ENCODE measurements around the gene WBP2NL.
"Not testable (repeated sequence)": the region's sequence is repeated elsewhere in the genome, so short reads cannot be mapped to it uniquely, and the experiment has no call there.

Gene WBP2NL, protein sequence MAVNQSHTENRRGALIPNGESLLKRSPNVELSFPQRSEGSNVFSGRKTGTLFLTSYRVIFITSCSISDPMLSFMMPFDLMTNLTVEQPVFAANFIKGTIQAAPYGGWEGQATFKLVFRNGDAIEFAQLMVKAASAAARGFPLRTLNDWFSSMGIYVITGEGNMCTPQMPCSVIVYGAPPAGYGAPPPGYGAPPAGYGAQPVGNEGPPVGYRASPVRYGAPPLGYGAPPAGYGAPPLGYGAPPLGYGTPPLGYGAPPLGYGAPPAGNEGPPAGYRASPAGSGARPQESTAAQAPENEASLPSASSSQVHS

DNA sequence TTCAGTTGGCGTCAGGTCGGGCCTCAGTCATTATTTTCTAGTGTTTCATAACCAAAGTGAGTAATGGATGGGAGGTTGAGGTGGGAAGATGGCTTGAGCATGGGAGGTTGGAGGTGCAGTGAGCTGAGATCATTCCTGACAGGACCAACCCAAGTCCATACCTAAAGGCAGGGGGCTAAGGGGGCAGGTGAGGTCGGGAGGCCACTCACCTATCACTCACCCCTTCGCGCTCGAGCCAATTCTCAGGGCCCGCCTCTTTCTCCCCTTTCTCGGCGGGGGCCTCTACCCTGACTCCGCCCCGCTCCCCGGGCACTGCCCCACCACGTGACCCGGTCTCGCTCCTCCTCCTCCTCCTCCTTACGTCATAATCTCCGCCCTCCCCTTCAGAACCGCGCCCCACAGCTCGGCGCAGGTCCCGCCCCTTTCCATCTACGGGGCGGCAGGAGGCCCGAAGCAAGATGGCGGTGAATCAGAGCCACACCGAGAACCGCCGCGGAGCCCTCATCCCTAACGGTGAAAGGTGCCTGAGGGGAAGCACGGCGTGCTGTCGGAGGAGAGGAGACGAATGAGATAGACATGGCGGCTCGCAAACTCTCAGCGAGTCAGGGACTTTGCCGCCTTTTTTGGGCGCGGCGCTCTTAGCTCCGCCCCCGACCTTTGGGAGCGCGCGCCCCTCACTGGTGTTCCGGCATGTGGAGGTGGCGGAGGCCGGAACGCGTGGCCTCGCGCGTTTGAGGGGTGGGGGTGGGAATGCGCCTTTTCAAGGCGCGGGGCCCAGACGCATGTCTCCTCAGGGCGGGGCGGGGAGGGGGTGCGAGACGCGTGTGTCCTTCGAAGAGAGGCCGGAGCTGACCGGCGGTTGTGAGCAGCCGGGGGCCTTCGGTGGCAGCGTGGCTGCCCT is at the start of gene WBP2NL:
WBP2NL (plus strand) TSS at position 428 of the 901 bp plus-strand sequence; CDS start at position 459, 31 bp downstream.
- peak; percentile 77 to 86 (median 80) for DNase-seq (ENCODE audit: low read depth in 3 of 3)

DNA sequence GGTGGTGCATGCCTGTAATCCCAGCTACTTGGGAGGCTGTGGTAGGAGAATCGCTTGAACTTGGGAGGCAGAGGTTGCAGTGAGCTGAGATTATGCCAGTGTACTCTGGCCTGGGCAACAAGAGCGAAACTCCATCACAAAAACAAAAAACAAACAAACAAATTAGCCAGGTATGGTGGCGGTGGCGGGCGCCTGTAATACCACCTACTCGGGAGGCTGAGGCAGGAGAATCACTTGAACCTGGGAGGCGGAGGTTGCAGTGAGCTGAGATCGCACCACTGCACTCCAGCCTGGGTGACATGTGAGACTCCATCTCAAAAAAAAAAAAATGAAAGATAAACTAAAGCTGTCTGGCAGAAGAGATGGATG is 49.7 kb upstream of the WBP2NL start:
- DNase-seq (ENCODE audit: low read depth in 3 of 3): not testable (repeated sequence)

DNA sequence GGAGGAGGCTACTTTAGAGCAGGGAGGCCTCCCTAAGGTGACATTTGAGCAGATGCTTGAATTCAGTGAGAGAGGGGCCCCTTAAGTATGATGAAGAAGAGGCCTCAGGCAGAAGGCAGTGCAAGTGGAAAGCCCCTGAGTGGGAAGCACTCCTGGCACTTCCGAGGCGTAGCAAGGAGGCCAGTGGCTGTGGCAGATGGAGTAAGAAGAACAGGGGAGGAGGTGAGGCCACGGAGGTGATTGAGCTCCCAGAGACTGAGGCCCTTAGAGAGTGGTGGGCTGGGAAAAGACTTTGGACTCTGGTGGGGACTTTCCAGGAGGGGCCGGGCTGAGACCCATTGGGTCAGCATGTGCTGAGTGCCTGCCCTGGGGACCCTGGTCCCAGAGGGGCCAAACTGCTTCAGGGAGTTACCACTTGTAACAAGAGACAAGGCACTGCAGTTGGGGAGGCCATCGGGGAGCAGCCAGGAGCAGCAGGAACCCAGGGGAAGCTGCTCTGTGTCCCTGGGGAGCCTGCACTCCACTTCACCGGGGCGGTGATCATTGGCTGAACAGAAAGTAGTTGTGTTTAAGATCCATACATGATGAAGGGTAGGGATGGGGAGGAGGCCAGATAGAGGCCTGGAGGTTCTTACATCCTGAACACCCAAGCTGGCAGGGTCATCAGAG is 49.2 kb upstream of the WBP2NL start:
- DNase-seq (ENCODE audit: low read depth in 3 of 3): no peak

DNA sequence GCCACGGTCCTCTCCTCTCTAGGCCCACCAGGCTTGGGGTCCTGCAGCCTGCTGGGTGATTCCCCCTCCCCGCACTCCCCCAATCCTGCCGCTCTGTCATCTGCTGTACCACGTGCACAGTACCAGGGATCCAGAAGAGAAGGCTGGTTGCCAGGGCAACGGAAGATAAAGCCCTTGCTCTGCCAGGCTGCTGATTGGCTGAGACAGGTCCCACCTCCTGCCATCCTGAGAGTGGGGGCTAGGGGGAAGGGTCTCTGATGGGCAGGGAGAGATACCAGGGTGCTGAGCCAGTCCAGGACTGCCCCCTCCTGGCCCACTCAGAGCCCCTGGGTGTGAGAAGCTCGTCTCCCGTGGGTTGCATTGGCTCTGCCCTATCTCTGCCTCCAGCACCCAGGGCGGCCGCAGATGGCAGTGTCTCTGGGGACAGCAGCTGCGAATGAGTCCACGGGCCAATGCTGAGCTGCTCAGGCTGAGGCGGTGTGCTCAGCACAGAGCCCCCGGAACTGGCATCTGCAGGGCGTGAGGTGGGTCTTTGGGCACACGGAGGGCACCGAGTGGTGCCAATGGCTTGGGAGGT is 46.6 kb upstream of the WBP2NL start, which contains the start of gene SMIM45:
SMIM45 (plus strand) TSS at position 253 of the 577 bp plus-strand sequence.
- DNase-seq (ENCODE audit: low read depth in 3 of 3): no peak

DNA sequence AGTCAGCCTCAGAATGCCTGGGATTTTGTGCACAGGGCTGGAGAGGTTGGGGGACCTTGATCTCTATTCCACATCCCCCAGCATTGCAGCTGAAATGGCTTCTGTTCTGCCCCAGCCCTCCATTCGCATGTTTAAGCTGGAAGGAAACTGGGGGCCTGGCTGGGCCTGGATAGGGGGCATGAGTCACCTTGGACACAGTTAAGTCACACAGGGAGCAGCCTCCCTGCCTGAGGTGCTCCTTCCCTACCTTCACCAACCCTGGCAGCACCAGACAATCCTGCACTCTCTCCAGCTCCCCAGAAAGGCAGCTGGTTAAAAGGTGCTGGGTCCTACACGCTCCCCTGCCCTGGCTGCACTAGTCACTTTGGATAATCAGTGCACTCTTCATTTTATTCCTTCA is 45.9 kb upstream of the WBP2NL start:
- DNase-seq (ENCODE audit: low read depth in 3 of 3): no peak

DNA sequence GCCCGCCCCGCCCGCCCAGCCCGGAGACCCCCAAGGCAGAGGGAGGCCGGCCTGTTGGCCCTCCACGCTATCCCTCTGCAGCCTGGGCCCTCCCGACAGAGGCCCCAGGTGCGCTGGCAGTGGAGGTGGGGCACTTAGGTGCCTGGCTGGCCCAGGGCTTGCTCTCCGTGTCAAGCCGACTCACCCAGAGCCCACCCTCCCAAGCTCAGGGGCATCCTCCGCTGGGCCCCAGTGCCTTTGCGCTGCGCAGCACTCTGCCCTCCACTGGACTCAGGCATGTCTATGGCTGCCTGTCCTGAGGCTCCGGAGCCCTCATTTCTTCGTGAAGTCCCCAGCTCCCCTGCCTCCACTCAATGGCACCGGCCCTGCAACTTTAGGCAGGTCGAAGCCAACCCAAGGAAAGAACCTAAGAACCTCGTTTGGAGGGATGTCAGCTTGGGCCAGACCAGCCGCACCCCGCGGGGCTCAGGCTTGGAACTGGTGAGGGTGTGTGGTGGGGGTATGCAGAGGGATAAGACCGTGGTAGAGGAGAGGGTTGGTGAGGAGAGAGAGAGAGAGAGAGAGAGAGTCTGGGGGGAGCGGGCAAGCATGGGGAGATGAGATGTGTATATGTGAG is 40.5 kb upstream of the WBP2NL start:
- no peak for DNase-seq (ENCODE audit: low read depth in 3 of 3)

GRCh38 chr22:41963453-41964111 is 35.0 kb upstream of the WBP2NL start:
- no peak for DNase-seq (ENCODE audit: low read depth in 3 of 3)

DNA sequence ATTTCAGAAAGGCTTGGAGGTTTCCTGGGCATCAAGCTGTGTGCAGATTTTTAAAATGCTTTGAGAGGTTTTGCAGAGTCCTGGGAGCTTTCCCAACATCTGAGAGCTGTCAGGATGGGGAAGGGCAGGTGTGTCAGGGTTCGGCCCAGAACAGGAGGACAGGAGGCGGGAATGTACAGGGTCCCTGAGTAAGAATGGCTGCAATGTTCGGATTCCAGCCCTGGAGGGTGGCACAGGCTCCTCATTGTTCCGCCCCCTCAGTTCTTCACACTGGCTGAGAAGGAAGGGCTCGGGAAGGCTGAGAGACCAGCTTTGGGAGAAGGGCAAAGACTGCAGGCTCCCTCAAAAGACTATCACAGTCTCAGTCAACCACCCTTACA is 34.5 kb upstream of the WBP2NL start:
- no peak for DNase-seq (ENCODE audit: low read depth in 3 of 3)

DNA sequence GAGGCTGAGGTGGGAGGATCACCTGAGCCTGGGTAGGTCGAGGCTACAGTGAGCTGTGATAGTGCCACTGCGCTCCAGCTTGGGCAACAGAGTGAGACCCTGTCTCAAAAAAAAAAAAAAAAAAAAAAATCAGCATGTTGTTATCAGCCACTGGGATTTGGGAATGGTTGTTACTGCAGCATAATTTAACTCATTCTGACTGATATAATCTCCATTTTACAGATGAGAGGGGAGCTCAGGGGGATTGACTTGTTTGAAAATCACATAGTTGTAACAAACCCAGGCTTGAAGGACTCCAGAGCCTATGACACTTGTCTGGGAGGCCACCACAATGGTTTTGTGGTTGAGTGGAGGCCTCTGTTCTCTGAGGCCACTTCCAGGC is 32.4 kb upstream of the WBP2NL start:
- DNase-seq (ENCODE audit: low read depth in 3 of 3): no peak

- peak in 1 of 3 experiments; percentile 15 for DNase-seq (ENCODE audit: low read depth in 3 of 3)
Measured at GRCh38 chr22:41966607-41967240, 31.9 kb upstream of the WBP2NL start.

DNA sequence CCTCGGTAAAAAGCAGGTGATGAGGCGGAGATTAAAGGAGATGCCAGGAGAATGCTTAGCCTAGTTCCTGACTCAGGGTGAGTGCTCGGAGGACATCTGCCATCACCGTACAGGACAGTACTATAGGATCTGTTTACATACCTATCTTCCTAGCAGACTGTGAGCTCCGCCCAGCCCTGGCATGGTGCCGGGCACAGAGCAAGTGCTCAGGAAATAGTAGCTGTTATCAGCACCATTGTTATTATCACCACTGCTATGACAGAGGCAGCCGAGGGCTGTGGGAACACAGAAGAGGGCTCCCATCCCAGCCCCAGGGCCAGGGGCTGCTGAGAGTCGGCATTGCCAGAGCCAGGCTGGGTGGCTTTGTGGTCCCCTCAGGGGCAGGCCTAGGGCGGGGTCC is 30.0 kb upstream of the WBP2NL start:
- no peak for DNase-seq (ENCODE audit: low read depth in 3 of 3)

- no peak for DNase-seq (ENCODE audit: low read depth in 3 of 3)
Measured at GRCh38 chr22:41969110-41969646, 29.4 kb upstream of the WBP2NL start, which contains the start of gene SEPTIN3. Gene SEPTIN3 (plus strand): TSS chr22:41969443. CDS start chr22:41971493, 2,050 bp downstream.

GRCh38 chr22:41970601-41971000 is 28.0 kb upstream of the WBP2NL start:
- DNase-seq (ENCODE audit: low read depth in 3 of 3): no peak

DNA sequence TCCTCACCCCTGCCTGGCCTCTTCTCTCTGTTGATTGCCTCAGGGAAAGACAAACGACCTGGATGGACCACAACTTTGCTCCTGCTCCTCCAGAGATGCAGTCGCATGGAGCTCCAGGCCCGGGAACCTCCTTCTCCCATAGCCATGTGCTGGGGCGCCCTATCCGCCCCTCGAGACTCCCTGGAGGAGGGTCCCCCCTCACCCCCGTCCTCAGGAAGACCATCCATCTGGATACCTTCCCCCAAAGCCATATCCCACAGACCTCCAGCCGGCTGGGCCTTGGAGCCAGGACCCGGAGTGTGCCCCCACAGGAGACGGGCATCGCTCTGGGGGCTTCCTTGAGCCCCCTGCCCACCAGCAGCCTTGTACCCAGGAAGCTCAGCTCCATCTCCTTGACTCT is 27.2 kb upstream of the WBP2NL start:
- DNase-seq (ENCODE audit: low read depth in 3 of 3): no peak

- DNase-seq (ENCODE audit: low read depth in 3 of 3): no peak
Measured at GRCh38 chr22:41974691-41975290, 23.8 kb upstream of the WBP2NL start.

GRCh38 chr22:41975299-41976069 is 23.1 kb upstream of the WBP2NL start:
- no peak for DNase-seq (ENCODE audit: low read depth in 3 of 3)

- DNase-seq (ENCODE audit: low read depth in 3 of 3): peak in 2 of 3 experiments; percentile 27 to 29
Measured at GRCh38 chr22:41976070-41976901, 22.3 kb upstream of the WBP2NL start.

GRCh38 chr22:41976961-41977566 is 21.5 kb upstream of the WBP2NL start:
- no peak for DNase-seq (ENCODE audit: low read depth in 3 of 3)
